ENCODE measurements around the gene EXT2. TPM values are rescaled to one million over a fixed set of nuclear protein-coding genes. Genes with fewer than 3 reads are reported as not detected.

EXT2 gene
- total RNA-seq, 6 experiments from 2014 or later = 105 to 130 (median 118) TPM

GRCh38 chr11:44288133-44288526, 192.7 kb downstream of the EXT2 start:
- Mint-ChIP-seq H3K36me3 (ENCODE audit: low read depth) (no peaks in the 10 kb centered on the region), H3K27ac (no peak overlapping the region), H3K4me3 (no peak overlapping the region), H3K4me1 (ENCODE audit: low read depth) (peaks cover 35% of the 10 kb centered on the region), H3K27me3 (ENCODE audit: insufficient read depth) (peaks cover 7% of the 10 kb centered on the region), H3K9me3 (no peaks in the 10 kb centered on the region)
- DNase-seq = no peak
- no peak for TF ChIP-seq CTCF (IDR thresholded peaks at IDR 0.05)

GRCh38 chr11:44290208-44290607, 194.7 kb downstream of the EXT2 start:
- no peak overlapping the region for H3K27ac Mint-ChIP-seq
- H3K36me3 Mint-ChIP-seq (ENCODE audit: low read depth) = no peaks in the 10 kb centered on the region
- H3K27me3 Mint-ChIP-seq (ENCODE audit: insufficient read depth) = peaks cover 10% of the 10 kb centered on the region
- no peak overlapping the region for H3K4me3 Mint-ChIP-seq
- no peak for DNase-seq
- peaks cover 34% of the 10 kb centered on the region for H3K4me1 Mint-ChIP-seq (ENCODE audit: low read depth)
- TF ChIP-seq CTCF (IDR thresholded peaks at IDR 0.05) = no peak
- no peaks in the 10 kb centered on the region for H3K9me3 Mint-ChIP-seq

Other genes starting within 250 kb of the EXT2 start
- 10 to 100 TPM; 24.0 to 35.9 (median 31.5) TPM for gene ALKBH3, start 214.8 kb upstream of the EXT2 start, total RNA-seq (2021; fragmentation: NEBNext Ultra II Directional; extraction: Animal tissue kit (Norgen Biotek cat#: 25700))
- under 1 TPM; 0.23 to 0.37 (median 0.33) TPM for gene C11orf96, start 153.0 kb upstream of the EXT2 start, total RNA-seq (2021; fragmentation: NEBNext Ultra II Directional; extraction: Animal tissue kit (Norgen Biotek cat#: 25700))
- gene ACCSL, start 47.7 kb upstream of the EXT2 start, total RNA-seq (2021; fragmentation: NEBNext Ultra II Directional; extraction: Animal tissue kit (Norgen Biotek cat#: 25700)) = not detected
- 1 to 10 TPM; 3.9 to 5.4 (median 4.8) TPM for gene ACCS, start 29.4 kb upstream of the EXT2 start, total RNA-seq (2021; fragmentation: NEBNext Ultra II Directional; extraction: Animal tissue kit (Norgen Biotek cat#: 25700))
- under 1 TPM; 0.02 to 0.13 (median 0.06) TPM for gene ALX4, start 214.5 kb downstream of the EXT2 start, total RNA-seq (2021; fragmentation: NEBNext Ultra II Directional; extraction: Animal tissue kit (Norgen Biotek cat#: 25700))

All from HFFc6 (cell line).